Endodermal cell (in vitro differentiated cells): ENCODE data around the gene OR7E24. TPM values are rescaled to one million over a fixed set of nuclear protein-coding genes. Genes with fewer than 3 reads are reported as not detected.
A peak's percentile ranks its signal among the peaks of the same experiment; 100 is the strongest.
"Not testable (repeated sequence)": the region's sequence is repeated elsewhere in the genome, so short reads cannot be mapped to it uniquely, and the experiment has no call there.

Experiments used
- DNase-seq: peaks from one replicate; pipeline ENCODE4 v3.0.0-alpha.2; 2017
- H3K27ac ChIP-seq: 2 replicates; pipeline ENCODE4 v1.5.1; 2013; ENCODE audit warnings: mild to moderate bottlenecking, low read depth, low read length, moderate library complexity
- H3K27me3 ChIP-seq: 2 replicates; pipeline ENCODE4 v1.6.1; 2013; ENCODE audit warnings: mild to moderate bottlenecking, low read length, moderate library complexity; ENCODE audit not compliant: insufficient read depth, control insufficient read depth, poor library complexity, severe bottlenecking
- H3K36me3 ChIP-seq: 2 replicates; pipeline ENCODE4 v1.7.0; 2013; ENCODE audit warnings: mild to moderate bottlenecking, low read length, moderate library complexity; ENCODE audit not compliant: control insufficient read depth, insufficient read depth
- H3K4me1 ChIP-seq: one replicate; pipeline ENCODE4 v1.7.0; 2013; ENCODE audit warnings: low read length; ENCODE audit not compliant: control insufficient read depth, insufficient read depth
- H3K4me3 ChIP-seq: 2 replicates; pipeline ENCODE4 v1.5.1; 2013; ENCODE audit warnings: mild to moderate bottlenecking, low read length, moderate library complexity
- H3K9ac ChIP-seq: 2 replicates; pipeline ENCODE4 v1.6.1; 2013; ENCODE audit warnings: mild to moderate bottlenecking, low read length, moderate library complexity; ENCODE audit not compliant: poor library complexity, severe bottlenecking; ENCODE audit errors: extremely low read depth
- H3K9me3 ChIP-seq: 2 replicates; pipeline ENCODE4 v1.6.1; 2013; ENCODE audit warnings: mild to moderate bottlenecking, low read length, moderate library complexity; ENCODE audit not compliant: control insufficient read depth
- H3K27ac Mint-ChIP-seq: 2 replicates; pipeline ENCODE4 v1.8.0; 2020; ENCODE audit warnings: mixed read lengths
- H3K27me3 Mint-ChIP-seq: 2 replicates; pipeline ENCODE4 v1.8.0; 2021; ENCODE audit warnings: mild to moderate bottlenecking, mixed read lengths; ENCODE audit not compliant: insufficient read depth
- H3K36me3 Mint-ChIP-seq: 2 replicates; pipeline ENCODE4 v1.8.0; 2020; ENCODE audit warnings: low read depth, mixed read lengths
- H3K4me1 Mint-ChIP-seq: 2 replicates; pipeline ENCODE4 v1.8.0; 2020; ENCODE audit warnings: mixed read lengths
- H3K4me3 Mint-ChIP-seq: 2 replicates; pipeline ENCODE4 v1.8.0; 2020; ENCODE audit warnings: mild to moderate bottlenecking, moderate library complexity, mixed read lengths
- H3K9me3 Mint-ChIP-seq: 2 replicates; pipeline ENCODE4 v1.8.0; 2020; ENCODE audit warnings: mild to moderate bottlenecking, mixed read lengths
- WGBS, 2 experiments: methylation state at CpG; one replicate each; pipeline versions ENCODE4 v1.1.5 to v1.1.7; 2013; ENCODE audit warnings: missing lambda C conversion rate in 2 of 2, mixed read lengths in 1 of 2; ENCODE audit not compliant: insufficient coverage in 1 of 2, insufficient read length in 1 of 2; 5-methylcytosine and 5-hydroxymethylcytosine counted together
- total RNA-seq, 2 donors: library from RNA; stranded (reverse); fragmentation: NEBNext Ultra II Directional in 1 of 2; extraction: Animal tissue kit (Norgen Biotek cat#: 25700) in 1 of 2; gene quantifications; 2 replicates in 1 of 2; 3 replicates in 1 of 2; pipeline ENCODE4 v1.2.1, GENCODE V29; 2021
- TF ChIP-seq, protein P1 (sequence below): fragments of 200-600 bp; sonication (generic); conservative IDR thresholded peaks from 2 replicates; pipeline ENCODE4 v1.5.0; 2021; ENCODE audit warnings: antibody characterized with exemption, mild to moderate bottlenecking

Gene OR7E24
- total RNA-seq, 2 donors from 2014 or later = not detected

DNA sequence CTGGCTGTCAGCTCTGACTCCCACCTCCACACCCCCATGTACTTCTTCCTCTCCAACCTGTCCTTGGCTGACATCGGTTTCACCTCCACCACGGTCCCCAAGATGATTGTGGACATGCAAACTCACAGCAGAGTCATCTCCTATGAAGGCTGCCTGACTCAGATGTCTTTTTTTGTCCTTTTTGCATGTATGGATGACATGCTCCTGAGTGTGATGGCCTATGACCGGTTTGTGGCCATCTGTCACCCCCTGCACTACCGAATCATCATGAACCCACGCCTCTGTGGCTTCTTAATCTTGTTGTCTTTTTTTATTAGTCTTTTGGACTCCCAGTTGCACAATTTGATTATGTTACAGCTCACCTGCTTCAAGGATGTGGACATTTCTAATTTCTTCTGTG lies 506 bp downstream of the OR7E24 start:
- H3K4me1 Mint-ChIP-seq = no peaks in the 10 kb centered on the region
- H3K9me3 ChIP-seq = peaks cover 63% of the 10 kb centered on the region

DNA sequence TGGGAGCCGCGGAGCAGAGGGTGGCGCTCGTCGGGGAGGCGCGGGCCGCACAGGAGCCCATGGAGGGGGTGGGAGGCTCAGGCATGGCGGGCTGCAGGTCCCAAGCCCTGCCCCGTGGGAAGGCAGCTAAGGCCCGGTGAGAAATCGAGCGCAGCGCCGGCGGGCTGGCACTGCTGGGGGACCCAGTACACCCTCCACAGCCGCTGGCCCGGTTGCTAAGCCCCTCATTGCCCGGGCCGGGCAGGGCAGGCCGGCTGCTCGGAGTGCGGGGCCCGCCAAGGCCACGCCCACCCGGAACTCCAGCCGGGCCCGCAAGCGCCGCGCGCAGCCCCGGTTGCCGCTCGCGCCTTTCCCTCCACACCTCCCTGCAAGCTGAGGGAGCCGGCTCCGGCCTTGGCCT lies 32.8 kb downstream of the OR7E24 start:
- not testable (repeated sequence) for H3K27ac Mint-ChIP-seq, H3K36me3 ChIP-seq, H3K36me3 Mint-ChIP-seq, H3K4me1 ChIP-seq, H3K9ac ChIP-seq, H3K27me3 Mint-ChIP-seq, H3K27ac ChIP-seq, H3K4me3 ChIP-seq, H3K27me3 ChIP-seq, DNase-seq, H3K4me1 Mint-ChIP-seq, H3K4me3 Mint-ChIP-seq
- H3K9me3 Mint-ChIP-seq = peaks cover 85% of the 10 kb centered on the region
- H3K9me3 ChIP-seq = peaks cover 19% of the 10 kb centered on the region
- 92 to 93% methylated on average over 12 to 31 of the region's 38 CpGs for WGBS, 2 experiments

More for the DNA sequence above, 506 bp downstream of the OR7E24 start:
- H3K27ac ChIP-seq = no peak overlapping the region
- peaks cover 82% of the 10 kb centered on the region for H3K9me3 Mint-ChIP-seq
- WGBS, 2 experiments = 56 to 71% methylated on average over 5 of the region's 5 CpGs
- H3K4me3 Mint-ChIP-seq = no peak overlapping the region
- no peak for DNase-seq
- H3K27me3 Mint-ChIP-seq = no peaks in the 10 kb centered on the region
- TF ChIP-seq, protein P1, sequence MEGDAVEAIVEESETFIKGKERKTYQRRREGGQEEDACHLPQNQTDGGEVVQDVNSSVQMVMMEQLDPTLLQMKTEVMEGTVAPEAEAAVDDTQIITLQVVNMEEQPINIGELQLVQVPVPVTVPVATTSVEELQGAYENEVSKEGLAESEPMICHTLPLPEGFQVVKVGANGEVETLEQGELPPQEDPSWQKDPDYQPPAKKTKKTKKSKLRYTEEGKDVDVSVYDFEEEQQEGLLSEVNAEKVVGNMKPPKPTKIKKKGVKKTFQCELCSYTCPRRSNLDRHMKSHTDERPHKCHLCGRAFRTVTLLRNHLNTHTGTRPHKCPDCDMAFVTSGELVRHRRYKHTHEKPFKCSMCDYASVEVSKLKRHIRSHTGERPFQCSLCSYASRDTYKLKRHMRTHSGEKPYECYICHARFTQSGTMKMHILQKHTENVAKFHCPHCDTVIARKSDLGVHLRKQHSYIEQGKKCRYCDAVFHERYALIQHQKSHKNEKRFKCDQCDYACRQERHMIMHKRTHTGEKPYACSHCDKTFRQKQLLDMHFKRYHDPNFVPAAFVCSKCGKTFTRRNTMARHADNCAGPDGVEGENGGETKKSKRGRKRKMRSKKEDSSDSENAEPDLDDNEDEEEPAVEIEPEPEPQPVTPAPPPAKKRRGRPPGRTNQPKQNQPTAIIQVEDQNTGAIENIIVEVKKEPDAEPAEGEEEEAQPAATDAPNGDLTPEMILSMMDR = no peak
- H3K36me3 ChIP-seq = no peaks in the 10 kb centered on the region
- no peaks in the 10 kb centered on the region for H3K27me3 ChIP-seq
- H3K9ac ChIP-seq = no peak overlapping the region
- H3K4me3 ChIP-seq = no peak overlapping the region
- H3K36me3 Mint-ChIP-seq = no peaks in the 10 kb centered on the region
- no peak overlapping the region for H3K27ac Mint-ChIP-seq
- H3K4me1 ChIP-seq = no peaks in the 10 kb centered on the region

- H3K4me1 ChIP-seq = no peaks in the 10 kb centered on the region
- H3K27me3 ChIP-seq = no peaks in the 10 kb centered on the region
- peaks cover 26% of the 10 kb centered on the region for H3K36me3 ChIP-seq
- Mint-ChIP-seq H3K4me3 (no peak overlapping the region), H3K27me3 (no peaks in the 10 kb centered on the region), H3K27ac (no peak overlapping the region), H3K9me3 (peaks cover 76% of the 10 kb centered on the region), H3K36me3 (peaks cover 26% of the 10 kb centered on the region), H3K4me1 (no peaks in the 10 kb centered on the region)
- TF ChIP-seq, protein P1 = no peak
- H3K4me3 ChIP-seq = peak overlapping the region; percentile 55
- DNase-seq = no peak
- no peak overlapping the region for H3K27ac ChIP-seq
- H3K9me3 ChIP-seq = peaks cover 68% of the 10 kb centered on the region
- 100% methylated on average over 2 of the region's 2 CpGs; no CpG with 5 or more reads in 1 of the 2 experiments for WGBS, 2 experiments
- H3K9ac ChIP-seq = no peak overlapping the region
Measured at GRCh38 chr19:9289231-9289884, 38.6 kb downstream of the OR7E24 start.
